Measurements from ENCODE around the gene LGALS16. TPM values are rescaled to one million over a fixed set of nuclear protein-coding genes. Genes with fewer than 3 reads are reported as not detected.
"Not testable (repeated sequence)": the region's sequence is repeated elsewhere in the genome, so short reads cannot be mapped to it uniquely, and the experiment has no call there.

The LGALS16 gene
- total RNA-seq, 1 donor from 2014 or later, result not detected

GRCh38 chr19:39681416-39681815, 25.7 kb downstream of the LGALS16 start:
- Mint-ChIP-seq H3K27me3 (ENCODE audit: unreplicated experiment) (peaks cover 7% of the 10 kb centered on the region), H3K36me3 (ENCODE audit: low read depth, unreplicated experiment) (no peaks in the 10 kb centered on the region), H3K27ac (ENCODE audit: unreplicated experiment) (no peak overlapping the region), H3K4me3 (ENCODE audit: unreplicated experiment) (no peak overlapping the region), H3K9me3 (ENCODE audit: unreplicated experiment) (no peaks in the 10 kb centered on the region), H3K4me1 (ENCODE audit: unreplicated experiment) (peaks cover 6% of the 10 kb centered on the region)
- no peak for TF ChIP-seq CTCF (IDR thresholded peaks at IDR 0.05; ENCODE audit: unreplicated experiment)
- no peak for DNase-seq (ENCODE audit: low spot score)

GRCh38 chr19:39684267-39684666, 28.6 kb downstream of the LGALS16 start:
- H3K9me3 Mint-ChIP-seq (ENCODE audit: unreplicated experiment), result no peaks in the 10 kb centered on the region
- H3K36me3 Mint-ChIP-seq (ENCODE audit: low read depth, unreplicated experiment), result no peaks in the 10 kb centered on the region
- H3K27me3 Mint-ChIP-seq (ENCODE audit: unreplicated experiment), result peaks cover 4% of the 10 kb centered on the region
- DNase-seq (ENCODE audit: low spot score), result no peak
- no peak overlapping the region for H3K27ac Mint-ChIP-seq (ENCODE audit: unreplicated experiment)
- no peak for TF ChIP-seq CTCF (IDR thresholded peaks at IDR 0.05; ENCODE audit: unreplicated experiment)
- H3K4me1 Mint-ChIP-seq (ENCODE audit: unreplicated experiment), result no peaks in the 10 kb centered on the region
- H3K4me3 Mint-ChIP-seq (ENCODE audit: unreplicated experiment), result no peak overlapping the region

- Mint-ChIP-seq H3K27me3 (ENCODE audit: unreplicated experiment) (peaks cover 2% of the 10 kb centered on the region), H3K9me3 (ENCODE audit: unreplicated experiment) (no peaks in the 10 kb centered on the region), H3K36me3 (ENCODE audit: low read depth, unreplicated experiment) (no peaks in the 10 kb centered on the region), H3K4me1 (ENCODE audit: unreplicated experiment) (no peaks in the 10 kb centered on the region), H3K4me3 (ENCODE audit: unreplicated experiment) (no peak overlapping the region), H3K27ac (ENCODE audit: unreplicated experiment) (no peak overlapping the region)
- DNase-seq (ENCODE audit: low spot score), result no peak
- TF ChIP-seq CTCF (IDR thresholded peaks at IDR 0.05; ENCODE audit: unreplicated experiment), result no peak
Measured at GRCh38 chr19:39686739-39687138, 31.0 kb downstream of the LGALS16 start.

GRCh38 chr19:39688637-39689036, 32.9 kb downstream of the LGALS16 start:
- not testable (repeated sequence) for H3K27me3 Mint-ChIP-seq (ENCODE audit: unreplicated experiment); DNase-seq (ENCODE audit: low spot score)

GRCh38 chr19:39692166-39692565, 36.5 kb downstream of the LGALS16 start:
- Mint-ChIP-seq H3K4me1 (ENCODE audit: unreplicated experiment) (peaks cover 5% of the 10 kb centered on the region), H3K9me3 (ENCODE audit: unreplicated experiment) (no peaks in the 10 kb centered on the region), H3K4me3 (ENCODE audit: unreplicated experiment) (no peak overlapping the region), H3K36me3 (ENCODE audit: low read depth, unreplicated experiment) (no peaks in the 10 kb centered on the region), H3K27me3 (ENCODE audit: unreplicated experiment) (peaks cover 2% of the 10 kb centered on the region), H3K27ac (ENCODE audit: unreplicated experiment) (no peak overlapping the region)
- TF ChIP-seq CTCF (IDR thresholded peaks at IDR 0.05; ENCODE audit: unreplicated experiment), result no peak
- DNase-seq (ENCODE audit: low spot score), result no peak

More at GRCh38 chr19:39688637-39689036, 32.9 kb downstream of the LGALS16 start:
- H3K27ac Mint-ChIP-seq (ENCODE audit: unreplicated experiment); H3K36me3 Mint-ChIP-seq (ENCODE audit: low read depth, unreplicated experiment); H3K4me3 Mint-ChIP-seq (ENCODE audit: unreplicated experiment); H3K4me1 Mint-ChIP-seq (ENCODE audit: unreplicated experiment); H3K9me3 Mint-ChIP-seq (ENCODE audit: unreplicated experiment): not testable (repeated sequence)

- no peak overlapping the region for H3K27ac Mint-ChIP-seq (ENCODE audit: unreplicated experiment)
- H3K27me3 Mint-ChIP-seq (ENCODE audit: unreplicated experiment), result peaks cover 2% of the 10 kb centered on the region
Measured at GRCh38 chr19:39692822-39693221, 37.1 kb downstream of the LGALS16 start.

More at GRCh38 chr19:39692822-39693221, 37.1 kb downstream of the LGALS16 start:
- no peak for TF ChIP-seq CTCF (IDR thresholded peaks at IDR 0.05; ENCODE audit: unreplicated experiment)
- no peak for DNase-seq (ENCODE audit: low spot score)
- H3K4me1 Mint-ChIP-seq (ENCODE audit: unreplicated experiment), result peaks cover 5% of the 10 kb centered on the region
- no peaks in the 10 kb centered on the region for H3K9me3 Mint-ChIP-seq (ENCODE audit: unreplicated experiment)
- no peak overlapping the region for H3K4me3 Mint-ChIP-seq (ENCODE audit: unreplicated experiment)
- no peaks in the 10 kb centered on the region for H3K36me3 Mint-ChIP-seq (ENCODE audit: low read depth, unreplicated experiment)
